ENCODE data around the gene DRAM1.
"Not testable (repeated sequence)": the region's sequence is repeated elsewhere in the genome, so short reads cannot be mapped to it uniquely, and the experiment has no call there.

Gene DRAM1

DNA sequence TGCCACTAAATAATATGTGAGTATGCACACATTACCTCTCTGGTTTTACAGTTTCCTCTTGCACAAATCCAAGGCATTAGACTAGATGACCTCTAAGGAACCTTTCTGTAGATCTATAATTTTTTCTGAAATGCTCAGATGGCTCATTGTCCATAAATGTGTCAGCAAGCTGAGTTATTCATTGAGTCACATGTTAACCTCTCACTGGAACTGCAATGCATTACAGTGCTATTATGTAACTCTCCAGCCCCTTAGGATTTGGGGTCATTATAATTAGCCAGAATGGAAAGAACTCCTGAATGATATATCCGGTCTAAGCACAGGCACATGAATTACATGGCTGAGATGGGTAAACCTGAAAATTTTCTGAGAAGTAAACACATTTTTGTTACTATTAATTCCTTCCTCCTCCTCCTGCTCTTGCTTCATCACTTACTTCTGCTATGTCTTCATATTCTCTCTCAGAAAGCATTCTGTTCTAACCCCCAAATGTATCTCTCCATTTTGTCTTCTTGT lies 20.3 kb upstream of the DRAM1 start:
- in situ Hi-C loops (cut with MboI; ENCODE audit: low pct_unique_long_range_greater_than_20kb, low sequenced_read_pairs) = no loop called here
- DNase-seq = peak; percentile 51

GRCh38 chr12:101858361-101858760 lies 19.0 kb upstream of the DRAM1 start:
- in situ Hi-C loops (cut with MboI; ENCODE audit: low pct_unique_long_range_greater_than_20kb, low sequenced_read_pairs) = no loop called here

GRCh38 chr12:101859664-101860607 lies 17.4 kb upstream of the DRAM1 start:
- in situ Hi-C loops (cut with MboI; ENCODE audit: low pct_unique_long_range_greater_than_20kb, low sequenced_read_pairs) = no loop called here
- no peak for DNase-seq

More at GRCh38 chr12:101858361-101858760, 19.0 kb upstream of the DRAM1 start:
- no peak for DNase-seq

DNA sequence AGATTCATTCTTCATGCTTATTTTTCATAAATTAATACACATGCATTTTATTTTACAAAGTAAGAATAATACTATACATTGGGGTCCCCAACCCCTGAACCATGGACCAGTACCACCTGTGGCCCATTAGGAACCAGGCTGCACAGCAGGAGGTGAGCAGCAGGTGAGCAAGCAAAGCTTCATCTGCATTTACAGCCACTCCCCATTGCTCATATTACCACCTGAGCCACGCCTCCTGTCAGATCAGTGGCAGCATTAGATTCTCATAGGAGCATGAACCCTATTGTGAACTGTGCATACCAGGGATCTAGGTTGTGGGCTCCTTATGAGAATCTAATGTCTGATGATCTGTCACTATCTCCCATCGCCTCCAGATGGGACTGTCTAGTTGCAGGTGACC lies 15.7 kb upstream of the DRAM1 start:
- in situ Hi-C loops (cut with MboI; ENCODE audit: low pct_unique_long_range_greater_than_20kb, low sequenced_read_pairs); DNase-seq: not testable (repeated sequence)

GRCh38 chr12:101862245-101862644 lies 15.1 kb upstream of the DRAM1 start:
- no peak for DNase-seq
- in situ Hi-C loops (cut with MboI; ENCODE audit: low pct_unique_long_range_greater_than_20kb, low sequenced_read_pairs) = no loop called here

GRCh38 chr12:101863981-101864380 lies 13.4 kb upstream of the DRAM1 start:
- in situ Hi-C loops (cut with MboI; ENCODE audit: low pct_unique_long_range_greater_than_20kb, low sequenced_read_pairs) = no loop called here
- DNase-seq = no peak

DNA sequence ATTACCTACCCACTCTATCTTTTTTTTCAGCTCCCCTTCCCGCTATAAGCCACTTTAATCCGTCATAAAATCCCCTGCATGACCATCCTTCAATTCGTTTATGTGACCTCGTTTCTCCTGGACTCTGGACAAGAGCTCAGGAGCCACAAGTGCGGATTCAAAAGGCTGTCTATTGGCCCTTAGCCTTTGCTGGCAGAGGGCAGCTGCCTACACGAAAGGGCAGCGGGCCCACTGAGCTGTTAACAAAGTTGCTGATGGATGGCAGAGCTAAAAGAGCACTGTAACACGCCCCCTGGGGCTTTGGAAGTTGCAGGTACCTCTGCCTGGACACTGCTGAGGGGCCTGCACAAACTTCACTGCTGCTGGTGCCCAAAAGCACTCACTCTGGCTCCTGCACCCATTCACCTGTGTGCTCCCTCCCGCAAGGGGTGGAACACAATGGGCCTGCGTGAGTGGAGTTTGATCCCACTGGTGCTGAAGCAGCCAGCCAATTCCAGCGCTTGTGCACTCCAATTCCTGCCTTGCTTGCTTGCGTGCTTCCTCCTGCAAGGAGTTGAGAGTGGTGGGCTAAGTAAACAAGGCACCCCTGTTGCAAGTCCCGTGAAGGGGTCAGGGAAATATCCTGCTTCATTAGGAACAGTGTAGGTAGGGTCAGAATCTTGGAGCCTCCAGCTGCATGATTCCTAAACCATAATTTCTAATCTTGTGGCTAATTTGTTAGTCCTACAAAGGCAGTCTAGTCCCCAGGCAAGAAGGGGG lies 10.6 kb upstream of the DRAM1 start:
- in situ Hi-C loops (cut with MboI; ENCODE audit: low pct_unique_long_range_greater_than_20kb, low sequenced_read_pairs) = no loop called here
- DNase-seq = no peak

DNA sequence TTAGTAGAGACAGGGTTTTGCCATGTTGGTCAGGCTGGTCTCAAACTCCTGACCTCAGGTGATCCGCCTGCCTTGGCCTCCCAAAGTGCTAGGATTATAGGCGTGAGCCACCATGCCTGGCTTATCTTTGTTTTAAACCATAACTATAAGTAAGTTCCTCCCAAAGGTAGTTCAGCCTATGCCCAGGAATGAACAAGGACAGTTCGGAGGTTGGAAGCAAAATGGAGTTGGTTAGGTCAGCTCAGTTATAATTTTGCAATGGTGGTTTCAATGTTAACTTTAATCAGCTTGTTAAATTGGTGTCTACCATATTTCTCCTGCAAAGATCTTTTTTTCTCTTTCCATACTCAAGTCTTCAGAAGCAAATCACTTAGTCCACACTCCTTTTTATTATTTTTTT lies 9.8 kb upstream of the DRAM1 start:
- in situ Hi-C loops (cut with MboI; ENCODE audit: low pct_unique_long_range_greater_than_20kb, low sequenced_read_pairs); DNase-seq: not testable (repeated sequence)

GRCh38 chr12:101870925-101871324 lies 6.5 kb upstream of the DRAM1 start:
- in situ Hi-C loops (cut with MboI; ENCODE audit: low pct_unique_long_range_greater_than_20kb, low sequenced_read_pairs) = no loop called here
- DNase-seq = no peak

DNA sequence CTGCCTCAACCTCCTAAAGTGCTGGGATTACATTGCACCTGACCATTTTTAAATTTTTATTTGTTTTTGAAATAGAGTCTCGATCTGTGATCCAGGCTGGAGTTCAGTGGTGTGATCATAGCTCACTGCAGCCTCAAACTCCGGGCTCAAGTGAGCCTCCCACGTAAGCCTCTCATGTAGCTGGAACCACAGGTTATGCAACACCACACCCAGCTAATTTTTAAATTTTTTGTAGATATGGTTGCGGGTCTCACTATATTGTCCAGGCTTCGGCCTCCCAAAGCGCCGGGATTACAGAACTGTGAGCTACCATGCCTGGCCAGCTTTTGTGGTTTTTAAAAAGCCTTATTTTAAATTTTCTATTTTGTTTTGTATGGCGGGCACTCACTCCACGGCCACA lies 2.2 kb upstream of the DRAM1 start:
- in situ Hi-C loops (cut with MboI; ENCODE audit: low pct_unique_long_range_greater_than_20kb, low sequenced_read_pairs) = no loop called here
- DNase-seq = no peak

DNA sequence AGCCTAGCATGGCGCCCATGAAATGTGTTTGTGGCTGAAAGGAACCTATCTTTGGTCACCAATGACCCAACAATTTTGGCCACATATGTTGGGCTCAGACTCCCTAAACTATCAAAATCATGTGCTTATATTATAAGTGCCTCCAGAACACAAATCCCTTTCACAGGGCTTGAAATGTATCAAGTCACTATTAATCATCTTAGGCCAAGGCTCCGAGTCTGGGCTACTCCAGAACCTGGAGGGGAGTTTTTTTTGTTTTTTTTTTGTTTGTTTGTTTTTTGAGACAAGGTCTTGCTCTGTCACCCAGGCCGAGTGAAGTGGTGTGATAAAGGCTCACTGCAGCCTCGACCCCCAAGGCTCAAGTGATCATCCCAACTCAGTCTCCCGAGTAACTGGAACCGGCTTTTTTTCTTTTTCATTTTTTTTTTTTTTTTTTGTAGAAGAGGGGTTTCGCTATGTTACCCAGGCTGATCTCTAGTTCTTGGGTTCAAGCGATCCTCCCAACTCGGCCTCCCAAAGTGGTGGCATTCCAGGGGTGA lies 989 bp upstream of the DRAM1 start:
- peak; percentile 29 for DNase-seq
- in situ Hi-C loops (cut with MboI; ENCODE audit: low pct_unique_long_range_greater_than_20kb, low sequenced_read_pairs) = no loop called here

- DNase-seq = peak; percentile 52
- in situ Hi-C loops (cut with MboI; ENCODE audit: low pct_unique_long_range_greater_than_20kb, low sequenced_read_pairs) = no loop called here
Observed at GRCh38 chr12:101877806-101878242, 444 bp downstream of the DRAM1 start.

DNA sequence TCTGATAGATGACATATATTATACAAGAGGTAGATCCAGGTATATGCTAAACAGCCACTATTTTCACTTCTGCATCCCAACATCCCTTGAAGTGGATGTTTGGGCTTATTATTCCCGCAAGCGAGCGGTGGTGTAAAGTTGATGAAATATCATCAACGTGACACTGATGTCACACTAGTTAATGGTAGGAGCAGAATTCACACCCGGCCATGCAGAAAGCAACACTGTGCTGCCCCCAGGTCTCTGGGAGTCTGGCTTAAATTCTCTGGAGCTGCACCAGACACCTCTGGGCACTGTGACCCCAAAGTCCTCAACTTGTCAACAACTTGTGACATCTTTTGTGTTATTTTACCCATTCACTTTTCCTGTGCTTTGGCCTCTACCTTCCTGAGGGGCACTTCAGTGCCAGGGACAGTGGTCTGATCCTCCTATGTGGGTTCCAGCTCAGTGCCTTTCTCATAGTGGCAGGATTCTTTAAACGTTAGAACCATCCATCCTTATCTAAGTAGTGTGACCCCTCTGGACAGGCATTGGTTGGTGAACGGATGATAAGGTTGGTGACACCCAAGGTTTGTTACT lies 952 bp downstream of the DRAM1 start:
- in situ Hi-C loops (cut with MboI; ENCODE audit: low pct_unique_long_range_greater_than_20kb, low sequenced_read_pairs) = no loop called here
- peak; percentile 66 for DNase-seq

DNA sequence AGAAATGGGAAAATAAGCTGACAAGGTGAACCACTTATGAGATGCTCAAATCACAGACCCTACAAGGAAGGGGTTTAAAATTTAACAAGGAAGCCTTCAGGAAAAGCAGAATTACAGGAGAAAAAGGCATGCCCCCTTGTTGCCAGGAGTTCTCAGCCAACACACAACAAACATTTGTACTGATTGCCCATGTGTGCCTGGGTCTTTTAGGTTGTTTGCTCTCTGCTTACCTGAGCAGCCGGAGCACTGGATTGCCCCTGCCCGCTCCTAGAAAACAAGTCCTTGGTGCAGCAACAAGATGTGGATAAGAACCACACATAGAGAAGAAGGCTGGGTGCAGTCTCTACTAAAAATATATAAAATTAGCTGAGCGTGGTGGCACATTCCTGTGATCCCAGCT lies 3.4 kb downstream of the DRAM1 start:
- no peak for DNase-seq
- in situ Hi-C loops (cut with MboI; ENCODE audit: low pct_unique_long_range_greater_than_20kb, low sequenced_read_pairs) = no loop called here

DNA sequence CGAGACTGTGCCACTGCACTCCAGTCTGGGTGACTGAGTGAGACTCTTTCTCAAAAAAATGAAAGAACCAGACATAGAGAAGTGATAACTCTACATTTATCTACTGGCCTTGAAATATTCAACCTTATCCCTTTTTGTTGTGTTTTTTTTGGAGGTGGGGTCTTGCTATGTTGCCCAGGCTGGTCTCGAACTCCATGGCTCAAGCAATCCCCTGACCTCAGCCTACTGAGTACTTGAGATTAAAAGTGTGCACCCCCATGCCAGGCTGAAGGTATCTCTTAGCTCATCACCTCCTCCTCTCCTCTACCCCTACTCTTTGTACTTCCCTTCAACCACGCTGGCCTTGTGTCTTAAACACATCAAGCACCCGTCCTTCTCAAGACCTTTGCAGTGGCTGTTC lies 3.8 kb downstream of the DRAM1 start:
- in situ Hi-C loops (cut with MboI; ENCODE audit: low pct_unique_long_range_greater_than_20kb, low sequenced_read_pairs) = no loop called here
- no peak for DNase-seq

GRCh38 chr12:101884174-101884573 lies 6.8 kb downstream of the DRAM1 start:
- in situ Hi-C loops (cut with MboI; ENCODE audit: low pct_unique_long_range_greater_than_20kb, low sequenced_read_pairs) = no loop called here
- DNase-seq = no peak

- in situ Hi-C loops (cut with MboI; ENCODE audit: low pct_unique_long_range_greater_than_20kb, low sequenced_read_pairs); DNase-seq: not testable (repeated sequence)
Observed at GRCh38 chr12:101884781-101885340, 7.5 kb downstream of the DRAM1 start.

- DNase-seq = no peak
- in situ Hi-C loops (cut with MboI; ENCODE audit: low pct_unique_long_range_greater_than_20kb, low sequenced_read_pairs) = no loop called here
Observed at GRCh38 chr12:101885912-101886561, 8.7 kb downstream of the DRAM1 start.
